Stimulated activated CD4-positive, alpha-beta T cell treated with anti-CD3 and anti-CD28 coated beads, TNF-alpha, amount 100 ng/mL, for 1 hour (primary cell): ENCODE measurements around the gene CARD10.
"Not testable (repeated sequence)": the region's sequence is repeated elsewhere in the genome, so short reads cannot be mapped to it uniquely, and the experiment has no call there.

Source experiments
- DNase-seq, 3 donors: peaks; one replicate each; pipeline ENCODE4 v3.0.0-alpha.2; 2020; ENCODE audit warnings: low read depth in 3 of 3, low spot score in 1 of 3

CARD10 gene

DNA sequence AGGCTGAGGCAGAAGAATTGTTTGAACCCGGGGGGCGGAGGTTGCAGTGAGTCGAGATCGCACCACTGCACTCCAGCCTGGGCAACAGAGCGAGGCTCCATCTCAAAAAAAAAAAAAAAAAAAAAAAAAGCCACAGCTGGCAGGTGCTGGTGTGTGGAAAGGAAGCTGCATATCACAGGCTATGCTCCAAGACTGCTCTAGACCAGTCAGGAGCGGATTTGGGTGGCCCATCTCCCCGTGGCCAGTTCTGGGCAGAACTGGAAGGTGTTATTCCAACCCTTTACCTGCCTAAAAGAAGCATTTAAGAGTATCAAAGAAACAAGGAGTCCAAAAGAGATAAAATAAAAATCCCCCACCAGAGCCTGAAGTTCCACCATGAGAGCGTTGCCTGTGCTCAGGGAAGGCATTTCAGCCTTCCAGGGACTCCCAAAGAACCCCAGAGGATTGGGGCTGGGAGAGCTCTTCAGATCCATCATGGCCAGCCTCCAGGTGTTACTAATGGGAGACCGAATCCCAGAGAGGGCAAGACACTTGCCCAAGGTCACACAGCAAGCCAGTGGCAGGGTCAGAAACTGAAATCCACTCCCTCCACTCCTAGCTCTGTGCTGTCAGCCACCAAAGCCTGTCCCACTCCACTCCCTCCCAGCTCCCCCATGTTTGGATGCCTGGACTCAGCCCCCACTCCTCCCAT, 47.3 kb downstream of the CARD10 start:
- no peak for DNase-seq

GRCh38 chr22:37470087-37470445, 49.1 kb downstream of the CARD10 start:
- DNase-seq = no peak

GRCh38 chr22:37469416-37470086, 49.7 kb downstream of the CARD10 start:
- DNase-seq = no peak

DNA sequence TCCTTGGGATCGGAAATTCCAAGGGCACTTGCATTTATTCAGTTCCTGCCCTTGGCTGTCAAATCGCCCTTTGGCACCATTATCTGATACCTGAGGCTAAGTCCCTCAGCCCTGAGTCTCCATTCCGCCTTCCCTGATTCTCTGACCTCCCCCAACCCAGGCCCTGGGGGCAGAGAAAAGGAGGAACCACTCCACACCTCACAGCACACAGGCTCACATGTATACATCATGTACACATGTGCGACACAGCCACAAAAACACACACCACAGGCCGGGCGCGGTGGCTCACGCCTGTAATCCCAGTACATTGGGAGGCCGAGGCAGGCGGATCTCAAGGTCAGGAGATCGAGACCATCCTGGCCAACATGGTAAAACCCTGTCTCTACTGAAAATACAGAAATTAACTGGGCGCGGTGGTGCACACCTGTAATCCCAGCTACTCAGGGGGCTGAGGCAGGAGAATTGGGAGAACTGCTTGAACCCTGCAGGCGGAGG, 51.0 kb downstream of the CARD10 start:
- not testable (repeated sequence) for DNase-seq

- no peak for DNase-seq
Measured at GRCh38 chr22:37467391-37467955, 51.7 kb downstream of the CARD10 start.

DNA sequence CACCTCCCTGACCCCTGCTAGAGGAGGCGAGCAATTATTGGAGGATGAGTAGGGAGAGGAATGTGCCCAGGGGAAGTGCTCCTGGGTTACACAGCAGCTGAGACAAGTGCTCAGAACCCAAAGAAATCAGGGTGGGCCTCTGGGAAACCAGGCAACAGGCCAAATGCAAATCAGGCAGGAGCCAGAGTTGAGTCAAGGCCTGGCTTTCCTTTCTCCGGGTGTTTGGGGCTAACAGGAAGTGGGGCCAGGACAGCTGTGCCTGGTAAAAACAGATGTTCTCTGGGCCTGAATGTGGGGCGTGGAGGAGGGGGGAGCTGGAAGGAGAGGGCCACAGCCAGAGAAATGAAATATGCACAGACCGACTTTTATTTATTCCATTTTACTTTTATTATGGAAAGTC, 55.0 kb downstream of the CARD10 start:
- DNase-seq = no peak

DNA sequence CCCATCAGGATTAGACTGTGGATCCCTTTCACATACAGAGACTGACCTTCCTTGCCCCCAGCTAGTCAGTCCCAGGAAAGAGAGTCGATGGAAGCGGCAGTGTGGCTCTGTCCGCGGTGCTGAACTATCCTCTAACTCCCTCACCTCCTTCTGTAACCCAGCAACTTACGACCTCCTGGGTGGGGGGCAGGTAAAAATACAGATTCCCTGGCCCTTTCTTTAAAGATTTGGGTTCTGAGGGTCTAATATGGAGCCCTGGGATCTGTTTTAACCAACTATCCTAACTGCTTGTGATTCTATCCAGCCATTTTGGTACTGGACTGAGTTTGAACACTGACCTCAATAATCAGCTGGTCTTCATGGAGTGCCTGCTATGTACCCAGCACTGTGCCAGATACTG, 56.2 kb downstream of the CARD10 start:
- DNase-seq = no peak

- no peak for DNase-seq
Measured at GRCh38 chr22:37462436-37462835, 56.8 kb downstream of the CARD10 start.

DNA sequence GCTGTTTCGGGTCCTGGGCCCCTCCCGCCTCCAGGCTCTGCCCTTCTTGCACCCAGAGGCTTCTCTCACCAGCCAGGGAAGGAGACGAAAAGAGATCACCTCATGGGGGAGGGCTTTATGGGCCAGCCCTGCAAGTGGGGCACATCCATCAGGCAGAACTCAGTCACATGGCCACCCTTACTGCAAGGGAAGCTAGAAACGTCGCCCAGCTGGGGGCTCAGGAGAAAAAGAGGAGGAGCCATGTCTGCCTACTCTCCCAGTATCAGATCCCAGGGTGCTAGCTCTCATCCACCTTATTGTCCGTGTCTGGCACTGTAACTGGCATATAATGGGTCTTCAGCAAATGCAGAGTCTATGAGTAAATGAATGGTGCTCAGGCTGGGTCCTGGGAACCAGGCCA, 57.3 kb downstream of the CARD10 start:
- no peak for DNase-seq

DNA sequence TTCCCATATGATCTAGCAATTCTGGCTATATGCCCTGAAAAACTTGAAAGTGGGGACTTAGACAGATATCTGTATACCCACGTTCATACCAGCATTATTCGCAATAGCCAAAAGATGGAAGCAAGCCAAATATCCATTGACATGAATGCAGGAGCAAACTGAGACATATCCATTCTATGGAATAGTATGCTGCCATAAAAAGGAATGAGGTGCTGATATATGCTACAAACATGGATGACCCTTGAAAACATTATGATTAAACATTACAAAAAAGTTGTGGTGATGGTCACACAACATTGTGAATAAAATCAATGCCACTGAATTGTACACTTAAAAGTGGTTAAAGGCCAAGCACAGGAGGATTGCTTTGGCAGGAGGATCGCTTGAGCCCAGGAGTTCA, 58.5 kb downstream of the CARD10 start:
- DNase-seq = no peak

DNA sequence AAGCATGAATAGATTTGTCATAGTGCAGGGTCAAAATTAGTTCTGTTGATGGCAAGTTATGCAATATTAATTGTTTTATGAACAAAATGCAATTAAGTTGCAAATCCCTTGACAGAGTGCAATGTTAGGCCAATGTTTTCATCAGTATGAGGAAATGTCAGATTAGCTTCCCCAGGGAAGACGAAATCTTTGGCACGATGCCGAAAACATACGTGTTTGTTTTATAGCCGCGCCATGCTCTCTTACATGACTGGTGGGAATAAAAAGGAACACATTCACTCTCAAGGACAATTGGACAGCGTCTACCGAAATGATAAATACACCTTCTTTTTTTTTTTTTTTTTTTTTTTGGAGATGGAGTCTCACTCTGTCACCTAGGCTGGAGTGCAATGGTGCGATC, 60.0 kb downstream of the CARD10 start:
- DNase-seq = no peak

GRCh38 chr22:37457093-37457893, 61.9 kb downstream of the CARD10 start:
- DNase-seq = peak; percentile 48 to 84 (median 71)

- no peak for DNase-seq
Measured at GRCh38 chr22:37456346-37456745, 62.9 kb downstream of the CARD10 start.

DNA sequence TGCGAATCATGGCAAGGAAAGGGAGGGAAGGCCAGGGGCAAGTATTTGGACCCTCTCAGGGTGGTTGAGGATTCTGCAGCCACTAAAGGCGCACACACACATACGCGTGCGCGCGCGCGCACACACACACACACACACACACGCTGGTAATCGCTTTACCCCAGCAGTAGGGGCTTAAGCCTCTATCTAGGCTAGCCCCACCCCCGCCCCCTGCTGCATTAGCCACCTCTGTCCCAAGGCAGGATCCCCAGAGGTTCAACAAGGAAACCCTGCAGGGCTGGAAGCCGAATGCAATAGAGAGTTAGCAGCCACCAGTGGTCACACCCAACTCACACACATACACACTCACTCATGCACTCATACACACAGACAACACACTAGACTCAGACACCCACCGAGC, 63.3 kb downstream of the CARD10 start:
- no peak for DNase-seq

DNA sequence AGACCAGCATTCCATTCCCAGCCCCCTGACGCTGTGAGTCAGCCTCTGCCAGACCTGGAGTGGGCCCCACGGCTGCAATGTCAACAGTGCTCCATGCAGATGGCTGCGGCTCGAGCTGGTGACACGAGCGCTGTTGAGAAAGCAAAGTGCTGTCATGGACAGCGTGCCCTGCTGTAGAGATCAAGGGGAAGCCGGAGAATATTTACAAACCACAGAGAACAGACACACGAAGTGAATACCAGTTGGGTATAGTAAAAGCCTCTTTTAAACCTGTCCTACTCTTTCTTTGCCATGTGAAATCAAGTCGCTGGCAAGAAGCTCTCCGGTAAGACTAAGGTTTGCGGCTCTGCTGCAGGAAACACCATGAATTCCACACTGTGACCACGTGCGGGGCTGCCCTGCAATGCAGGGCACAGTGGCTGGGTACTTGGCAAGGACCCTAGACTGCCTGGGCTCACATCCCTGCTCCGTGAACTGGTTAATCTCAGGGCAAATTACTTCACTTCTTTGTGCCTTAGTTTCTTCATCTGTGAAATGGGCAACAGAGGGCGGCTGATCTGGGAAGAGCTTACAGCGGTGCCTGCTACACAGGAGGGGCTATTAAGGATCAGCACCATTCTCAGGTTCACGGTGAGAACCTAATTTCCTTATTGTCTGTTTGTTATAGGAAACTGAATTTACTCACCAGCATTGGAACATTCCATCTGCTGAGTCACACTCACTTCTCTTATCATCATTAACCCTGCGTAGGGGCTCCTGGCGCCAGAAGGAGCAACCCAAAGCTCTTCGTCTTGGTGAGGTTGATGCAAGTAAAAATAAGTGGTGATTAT, 64.1 kb downstream of the CARD10 start:
- no peak for DNase-seq

DNA sequence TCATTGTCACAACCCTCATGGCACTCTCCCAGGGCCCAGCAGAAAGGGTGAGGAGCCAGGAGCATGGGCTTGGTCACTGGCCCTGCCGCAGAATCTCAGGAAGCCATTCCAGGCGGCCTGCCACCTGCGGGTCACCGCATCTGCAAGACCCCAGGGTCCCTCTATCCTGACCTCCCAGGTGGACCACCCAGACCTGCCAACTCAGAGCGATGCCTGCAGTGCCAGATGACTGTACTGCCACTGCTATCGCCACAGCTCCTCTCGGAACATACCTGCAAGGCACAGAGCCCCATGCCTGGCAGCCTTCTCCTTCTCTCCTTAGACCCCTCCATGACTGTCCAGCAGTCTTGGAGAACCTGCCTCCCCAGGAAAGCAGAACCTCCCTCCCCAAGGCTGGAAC, 65.5 kb downstream of the CARD10 start:
- DNase-seq = no peak

GRCh38 chr22:37451218-37451617, 68.0 kb downstream of the CARD10 start:
- DNase-seq = no peak

- DNase-seq = no peak
Measured at GRCh38 chr22:37449331-37450001, 69.7 kb downstream of the CARD10 start.

DNA sequence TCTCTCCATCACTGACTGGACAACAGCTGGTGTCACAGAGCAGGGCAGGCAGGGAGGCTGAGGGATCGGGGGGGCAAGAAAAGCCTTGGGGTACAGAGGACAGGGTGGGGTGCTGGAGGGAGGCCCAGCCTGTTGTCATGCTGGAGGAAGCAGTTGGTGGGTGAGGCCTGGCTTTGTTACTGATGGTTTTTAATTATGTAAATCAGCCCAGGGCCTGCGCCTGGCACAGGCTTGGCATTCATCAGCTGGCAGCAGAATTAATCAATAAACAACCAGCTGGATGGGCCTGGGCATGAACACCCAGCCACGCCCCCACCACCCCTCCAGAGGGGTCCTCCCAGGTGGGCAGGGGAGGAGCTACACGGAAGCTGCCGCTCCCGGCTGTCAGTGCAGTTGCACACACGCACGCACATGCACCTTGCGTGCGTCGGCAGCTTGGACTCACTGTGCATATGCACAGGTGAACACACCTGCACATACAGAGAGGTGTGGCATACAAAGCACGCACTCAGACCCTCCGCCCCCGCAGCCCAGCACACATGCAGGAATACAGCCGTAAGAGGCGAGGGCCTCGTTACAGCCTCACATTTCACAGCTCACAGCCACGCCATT, 70.6 kb downstream of the CARD10 start:
- no peak for DNase-seq

- no peak for DNase-seq
Measured at GRCh38 chr22:37445501-37445900, 73.7 kb downstream of the CARD10 start.
